Mucosa of descending colon (tissue), 3 donors: Measurements from ENCODE around the gene EIF2D. TPM values are rescaled to one million over a fixed set of nuclear protein-coding genes. Genes with fewer than 3 reads are reported as not detected.

Experiments
- ATAC-seq: fragments of 200-7000 bp; cut with Tn5 transposase; one replicate; pipeline ENCODE4 v1.9.1; 2020; ENCODE audit warnings: mild to moderate bottlenecking, moderate library complexity
- DNase-seq, 3 donors: peaks; one replicate each; pipeline ENCODE4 v3.0.0-alpha.2; 2020
- H3K36me3 ChIP-seq: fragments of 200-600 bp; one replicate; pipeline ENCODE4 v1.8.0; 2021; ENCODE audit warnings: low read depth, mild to moderate bottlenecking
- H3K4me1 ChIP-seq: fragments of 200-600 bp; one replicate; pipeline ENCODE4 v1.8.0; 2021; ENCODE audit warnings: low read depth, mild to moderate bottlenecking
- H3K4me3 ChIP-seq: fragments of 200-600 bp; one replicate; pipeline ENCODE4 v1.8.0; 2021; ENCODE audit warnings: mild to moderate bottlenecking
- H3K9me3 ChIP-seq: fragments of 200-600 bp; one replicate; pipeline ENCODE4 v1.8.0; 2021; ENCODE audit warnings: mild to moderate bottlenecking
- CTCF ChIP-seq: fragments of 200-600 bp; IDR thresholded peaks from one replicate; pipeline ENCODE4 v1.8.0; 2022; ENCODE audit warnings: antibody characterized with exemption, mild to moderate bottlenecking
- intact Hi-C, 2 donors: fragments of 100-400 bp; cut with DNase I in 1 of 2; cut with micrococcal nuclease in 1 of 2; formaldehyde crosslinking; loops; one replicate each; pipeline versions ENCODE4 v1.11.0 to v1.11.1; 2022; cut with DNase I, micrococcal nuclease
- total RNA-seq, 3 donors: library from RNA; stranded (reverse); fragmentation: NEBNext Ultra II Directional in 2 of 3; extraction: Animal tissue kit (Norgen Biotek cat#: 25700) in 2 of 3; gene quantifications; one replicate each; pipeline versions ENCODE4 v1.2.1 to v1.2.4, GENCODE V29; 2021 to 2023
- donor health status: DM: no; HTN: no; CAD: no; lungs with moderate emphysema.
- donor health status: DM: no; HTN: no; CAD: no.
- donor health status: DM: no; HTN: yes; CAD: no.

EIF2D gene
- total RNA-seq, 3 donors from 2014 or later = 36.8 to 47.8 (median 43.9) TPM

GRCh38 chr1:206563367-206564207, 48.7 kb downstream of the EIF2D start:
- H3K4me1 ChIP-seq = peaks cover 26% of the 10 kb centered on the region
- no peak for ATAC-seq
- H3K9me3 ChIP-seq = no peaks in the 10 kb centered on the region
- no peak for DNase-seq
- H3K36me3 ChIP-seq = no peaks in the 10 kb centered on the region
- no peak overlapping the region for H3K4me3 ChIP-seq
- intact Hi-C loops = no loop called here
- no peak for TF ChIP-seq CTCF

- Histone ChIP-seq H3K4me1 (peaks cover 43% of the 10 kb centered on the region), H3K4me3 (no peak overlapping the region), H3K36me3 (no peaks in the 10 kb centered on the region), H3K9me3 (no peaks in the 10 kb centered on the region)
- DNase-seq (no peak), ATAC-seq (no peak)
- intact Hi-C loops = no loop called here
- TF ChIP-seq CTCF = no peak
Measured at GRCh38 chr1:206560007-206560716, 52.1 kb downstream of the EIF2D start.

- Histone ChIP-seq H3K4me3 (no peak overlapping the region), H3K4me1 (peaks cover 43% of the 10 kb centered on the region), H3K9me3 (no peaks in the 10 kb centered on the region), H3K36me3 (no peaks in the 10 kb centered on the region)
- intact Hi-C loops = no loop called here
- ATAC-seq (peak; percentile 25), DNase-seq (peak in 1 of 3 donors; percentile 55)
- no peak for TF ChIP-seq CTCF
Measured at GRCh38 chr1:206559672-206559995, 52.6 kb downstream of the EIF2D start.

GRCh38 chr1:206558794-206559671, 53.2 kb downstream of the EIF2D start:
- TF ChIP-seq CTCF = no peak
- DNase-seq (no peak), ATAC-seq (no peak)
- H3K36me3 ChIP-seq = no peaks in the 10 kb centered on the region
- no peaks in the 10 kb centered on the region for H3K9me3 ChIP-seq
- peaks cover 43% of the 10 kb centered on the region for H3K4me1 ChIP-seq
- no peak overlapping the region for H3K4me3 ChIP-seq
- intact Hi-C loops = no loop called here

GRCh38 chr1:206557636-206558473, 54.4 kb downstream of the EIF2D start:
- peaks cover 43% of the 10 kb centered on the region for H3K4me1 ChIP-seq
- H3K4me3 ChIP-seq = peak overlapping the region; percentile 21
- ATAC-seq (peak; percentile 16), DNase-seq (peak in 1 of 3 donors; percentile 35)
- H3K9me3 ChIP-seq = no peaks in the 10 kb centered on the region
- H3K36me3 ChIP-seq = no peaks in the 10 kb centered on the region
- intact Hi-C loops = no loop called here
- TF ChIP-seq CTCF = no peak
